Renal cortex interstitium (tissue), 15 donors: Measurements from ENCODE around the gene DNA2. TPM values are rescaled to one million over a fixed set of nuclear protein-coding genes. Genes with fewer than 3 reads are reported as not detected.
A peak's percentile ranks its signal among the peaks of the same experiment; 100 is the strongest.
"Not testable (repeated sequence)": the region's sequence is repeated elsewhere in the genome, so short reads cannot be mapped to it uniquely, and the experiment has no call there.

ENCODE experiments used
- DNase-seq, 11 donors: peaks; one replicate each; pipeline ENCODE4 v3.0.0-alpha.2; 2013; ENCODE audit warnings: low read depth in 9 of 11, low spot score in 4 of 11; ENCODE audit errors: extremely low read depth in 1 of 11
- long read RNA-seq, 16 experiments: transcript quantifications; one replicate each; lab custom pipeline, GENCODE V29; 2026
- polyA plus RNA-seq, 3 donors: library from polyadenylated mRNA; unstranded; fragments of 120-200 nt; gene quantifications; one replicate each; pipeline ENCODE4 v1.2.1, GENCODE V29; 2013; ENCODE audit not compliant: insufficient read length in 3 of 3

Gene DNA2
- 10 to 100 TPM; 11.3 to 12.4 (median 11.7) TPM for polyA plus RNA-seq
- long read RNA-seq, donor 1, full-length matches to known transcripts, result 1 of 1 reads
- long read RNA-seq, donor 1, partial matches to known transcripts, result 0 of 1 reads
- long read RNA-seq, donor 1, other reads (novel, unspliced or antisense), result 0 of 1 reads
- long read RNA-seq, donor 2, partial matches to known transcripts, result 0 of 1 reads
- long read RNA-seq, donor 2, other reads (novel, unspliced or antisense), result 0 of 1 reads
- long read RNA-seq, donor 3, full-length matches to known transcripts, result 1 of 1 reads
- long read RNA-seq, donor 3, partial matches to known transcripts, result 0 of 1 reads
- long read RNA-seq, donor 3, other reads (novel, unspliced or antisense), result 0 of 1 reads
- long read RNA-seq, donor 4, result 0 reads
- long read RNA-seq, donor 5, result 0 reads
- long read RNA-seq, donor 6, partial matches to known transcripts, result 0 of 2 reads
- long read RNA-seq, donor 6, other reads (novel, unspliced or antisense), result 0 of 2 reads
- long read RNA-seq, donor 7, result 0 reads
- long read RNA-seq, donor 8, full-length matches to known transcripts, result 1 of 1 reads
- long read RNA-seq, donor 8, partial matches to known transcripts, result 0 of 1 reads
- long read RNA-seq, donor 8, other reads (novel, unspliced or antisense), result 0 of 1 reads
- long read RNA-seq, donor 9, result 0 reads
- long read RNA-seq, donor 10, result 0 reads
- long read RNA-seq, donor 11, result 0 reads
- long read RNA-seq, donor 12, result 0 reads
- long read RNA-seq, donor 13, result 0 reads
- long read RNA-seq, donor 14, result 0 reads
- long read RNA-seq, donor 15, result 0 reads
- long read RNA-seq, donor 16, full-length matches to known transcripts, result 1 of 1 reads
- long read RNA-seq, donor 16, partial matches to known transcripts, result 0 of 1 reads
- long read RNA-seq, donor 16, other reads (novel, unspliced or antisense), result 0 of 1 reads

- peak; percentile 55 to 79 (median 67) for DNase-seq
These were observed at the start of gene DNA2 for GRCh38 chr10:68471586-68472408. Gene DNA2 (minus strand): TSS chr10:68471973. CDS start chr10:68471864, 109 bp downstream.

DNA sequence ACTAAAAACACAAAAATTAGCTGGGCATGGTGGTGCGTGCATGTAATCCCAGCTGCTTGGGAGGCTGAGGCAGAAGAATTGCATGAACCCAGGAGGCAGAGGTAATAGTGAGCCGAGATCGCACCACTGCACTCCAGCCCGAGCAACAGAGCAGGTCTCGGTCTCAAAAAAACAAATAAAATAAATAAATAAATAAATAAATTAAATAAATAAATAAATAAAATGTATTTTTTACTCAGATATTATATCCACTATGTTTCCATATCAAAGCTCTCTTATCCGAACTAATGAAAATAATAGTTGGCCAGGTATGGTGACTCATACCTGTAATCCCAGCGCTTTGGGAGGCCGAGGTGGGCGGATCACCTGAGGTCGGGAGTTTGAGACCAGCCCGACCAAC lies 46.8 kb upstream of the DNA2 start:
- not testable (repeated sequence) for DNase-seq

DNA sequence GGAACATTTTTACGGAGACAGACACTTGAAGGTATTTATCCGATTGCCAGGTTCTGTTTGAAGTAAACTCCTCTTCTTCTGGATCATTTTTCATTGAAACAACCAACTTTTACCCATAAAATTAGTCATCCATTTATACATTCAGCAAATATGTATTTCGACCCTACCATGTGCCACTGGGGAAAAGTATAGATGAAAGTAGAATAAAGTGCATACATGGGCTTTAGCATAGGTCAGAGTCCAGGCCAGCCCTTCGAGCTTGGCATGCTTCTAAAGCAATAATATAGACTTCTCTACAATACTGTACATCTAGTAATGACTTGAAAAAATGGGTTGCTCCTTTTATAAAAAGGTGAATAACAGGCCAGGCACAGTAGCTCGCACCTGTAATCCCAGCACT lies 45.4 kb upstream of the DNA2 start:
- DNase-seq, result no peak

- no peak for DNase-seq
These were observed 45.0 kb upstream of the DNA2 start for GRCh38 chr10:68516766-68517165.

DNA sequence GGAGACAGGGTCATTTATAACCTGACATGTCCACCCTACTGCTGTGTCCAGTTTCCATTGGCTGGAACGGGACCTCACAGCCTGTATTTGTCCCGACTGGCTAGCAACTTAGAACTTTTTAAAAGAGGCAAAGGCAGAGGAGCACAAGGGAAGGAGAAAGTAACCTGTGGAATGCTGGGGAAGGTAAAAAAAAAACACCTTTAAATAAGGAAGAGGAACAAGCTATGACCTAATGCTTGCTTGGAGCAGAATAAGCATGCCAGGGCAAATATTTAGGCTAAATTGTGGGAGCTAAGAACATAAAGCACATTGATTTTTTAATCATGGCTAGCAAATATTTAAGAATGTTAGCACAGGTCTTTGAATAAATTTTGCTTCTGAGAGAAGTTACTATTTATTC lies 44.4 kb upstream of the DNA2 start:
- not testable (repeated sequence) for DNase-seq

- DNase-seq, result no peak
These were observed 36.3 kb upstream of the DNA2 start for GRCh38 chr10:68508090-68508489.

GRCh38 chr10:68506411-68506810 lies 34.6 kb upstream of the DNA2 start:
- no peak for DNase-seq

GRCh38 chr10:68502846-68503245 lies 31.1 kb upstream of the DNA2 start:
- DNase-seq, result no peak

DNA sequence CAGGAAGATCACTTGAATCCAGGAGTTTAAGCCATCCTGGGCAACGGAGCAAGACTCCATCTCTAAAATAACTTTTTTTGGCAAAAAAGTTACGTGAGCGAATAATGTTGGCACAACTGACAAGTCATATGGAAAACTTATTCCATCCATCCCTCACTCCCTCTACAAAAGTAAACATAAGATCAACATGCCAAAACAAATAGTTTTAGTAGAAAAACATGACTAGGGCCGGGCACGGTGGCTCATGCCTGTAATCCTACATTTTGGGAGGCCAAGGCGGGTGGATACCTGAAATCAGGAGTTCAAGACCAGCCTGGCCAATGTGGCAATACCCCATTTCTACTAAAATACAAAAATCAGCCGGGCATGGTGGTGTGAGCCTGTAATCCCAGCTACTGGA lies 29.9 kb upstream of the DNA2 start:
- DNase-seq, result no peak

GRCh38 chr10:68499544-68499943 lies 27.8 kb upstream of the DNA2 start:
- DNase-seq, result no peak

GRCh38 chr10:68496072-68496471 lies 24.3 kb upstream of the DNA2 start:
- no peak for DNase-seq

DNA sequence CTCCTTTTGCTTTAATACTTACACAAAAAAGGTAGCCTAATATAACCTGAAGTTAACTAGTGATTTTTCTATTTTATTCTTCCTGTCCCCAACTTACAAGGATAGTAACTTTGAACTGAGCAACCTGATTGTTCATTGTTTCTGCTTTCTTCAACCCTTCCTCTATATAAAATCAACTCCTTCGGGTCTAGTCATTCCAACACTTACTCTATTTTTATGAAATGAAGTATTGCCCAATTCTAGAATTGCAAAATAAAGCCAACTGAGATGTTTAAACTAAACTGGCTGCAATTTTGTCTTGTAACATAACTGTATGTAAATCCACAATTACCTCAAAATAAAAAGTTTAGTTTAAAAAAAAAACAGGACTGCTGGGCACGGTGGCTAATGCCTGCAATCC lies 20.3 kb upstream of the DNA2 start:
- no peak for DNase-seq

DNA sequence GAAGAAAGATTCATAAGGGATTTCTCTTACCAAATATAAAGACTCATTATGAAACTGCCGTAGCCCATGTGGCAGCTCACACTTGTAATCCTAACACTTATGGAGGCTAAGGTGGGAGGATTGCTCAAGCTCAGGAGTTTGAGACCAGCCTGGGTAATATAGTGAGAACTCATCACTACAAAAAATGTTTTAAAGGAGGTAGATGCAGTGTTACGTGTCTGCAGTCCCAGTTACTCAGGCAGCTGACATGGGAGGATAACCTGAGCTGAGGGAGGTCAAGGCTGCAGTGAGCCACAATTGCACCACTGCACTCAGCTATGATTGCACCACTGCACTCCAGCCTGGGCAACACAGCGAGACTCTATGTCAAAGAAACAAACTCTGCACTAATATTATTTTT lies 18.1 kb upstream of the DNA2 start:
- no peak for DNase-seq

GRCh38 chr10:68474021-68474420 lies 2.2 kb upstream of the DNA2 start:
- DNase-seq, result no peak

DNA sequence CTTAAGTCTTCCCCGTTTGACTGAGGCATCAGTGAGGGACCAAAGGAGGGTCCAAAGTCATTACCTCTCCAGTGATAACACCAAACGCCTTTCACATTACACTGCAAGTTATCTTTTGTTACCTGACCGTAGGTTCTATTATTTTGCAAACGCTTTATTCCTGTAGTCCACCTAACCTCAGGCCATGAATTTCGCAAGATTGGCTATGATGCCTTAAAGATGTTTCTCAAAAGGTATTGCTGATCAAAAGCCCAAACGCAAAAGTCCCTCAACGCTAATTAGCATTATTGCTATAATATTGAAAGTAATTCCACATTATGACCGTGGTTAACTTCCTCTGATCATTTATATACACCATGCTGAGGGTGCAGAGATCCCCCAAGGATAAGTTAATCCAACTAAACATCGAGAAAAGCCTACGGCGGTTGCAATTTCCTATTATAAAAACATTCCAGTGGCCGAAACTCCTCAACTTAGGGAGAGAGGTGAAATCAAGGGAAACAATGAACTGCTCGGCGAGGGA lies 649 bp downstream of the DNA2 start:
- peak in 3 of 11 donors; percentile 0 to 15 (median 3) for DNase-seq

DNA sequence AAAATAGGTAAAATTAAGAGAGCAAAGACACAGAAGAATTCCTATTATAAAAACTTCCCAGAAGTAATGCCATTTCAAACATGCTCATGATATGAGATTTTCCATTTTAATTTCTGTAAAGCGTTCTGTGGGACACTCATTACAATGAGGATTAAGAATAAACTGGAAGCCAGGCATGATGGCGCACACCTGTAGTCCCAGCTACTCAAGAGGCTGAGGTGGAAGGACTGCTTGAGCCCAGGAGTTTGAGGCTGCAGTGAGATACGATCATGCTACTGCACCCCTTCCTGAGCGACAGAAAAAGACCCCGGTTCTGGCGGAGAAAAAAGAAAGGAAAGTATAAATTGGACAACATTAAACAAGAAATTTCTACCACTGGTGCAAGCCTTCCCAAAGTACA lies 1.5 kb downstream of the DNA2 start:
- no peak for DNase-seq

- no peak for DNase-seq
These were observed 1.9 kb downstream of the DNA2 start for GRCh38 chr10:68469838-68470237.

- not testable (repeated sequence) for DNase-seq
These were observed 7.0 kb downstream of the DNA2 start for GRCh38 chr10:68464729-68465128.
